ENCODE data around the gene CRHR2. TPM values are rescaled to one million over a fixed set of nuclear protein-coding genes. Genes with fewer than 3 reads are reported as not detected.

CRHR2 gene
- polyA plus RNA-seq, 2 of the 4 experiments (the other 2 are of a cell fraction): not detected

- FAIRE-seq (no peak), DNase-seq (ENCODE audit: low read depth in 1 of 2, low spot score in 1 of 2) (no peak), ATAC-seq (no peak)
- WGBS (ENCODE audit: missing lambda C conversion rate): 65% methylated on average over 6 of the region's 6 CpGs
- TF ChIP-seq REST (IDR thresholded peaks at IDR 0.05): no peak
- TF ChIP-seq EP300 (IDR thresholded peaks at IDR 0.05): no peak
- no peak for TF ChIP-seq ATOH8 (CRISPR knock-in tag; IDR thresholded peaks at IDR 0.05; ENCODE audit: low read depth)
- no peak for TF ChIP-seq MAFK (IDR thresholded peaks at IDR 0.05; ENCODE audit: partially characterized antibody)
- no peak for TF ChIP-seq E2F6 (IDR thresholded peaks at IDR 0.05; ENCODE audit: borderline replicate concordance, low read depth)
- no peak for TF ChIP-seq GATA3 (IDR thresholded peaks at IDR 0.05; ENCODE audit: borderline replicate concordance)
- no peak for TF ChIP-seq HDAC2 (IDR thresholded peaks at IDR 0.05)
- no peak for TF ChIP-seq HOXB5 (CRISPR knock-in tag; IDR thresholded peaks at IDR 0.05)
- TF ChIP-seq KDM5A (IDR thresholded peaks at IDR 0.05): no peak
- no peak for TF ChIP-seq RFX5 (IDR thresholded peaks at IDR 0.05)
- no peak for TF ChIP-seq RAD21 (conservative IDR thresholded peaks at IDR 0.05 in 1 of 2, IDR thresholded peaks at IDR 0.05 in 1 of 2)
- TF ChIP-seq JUN (IDR thresholded peaks at IDR 0.05): no peak
- TF ChIP-seq POLR2A (IDR thresholded peaks at IDR 0.05; ENCODE audit: low read length): no peak
- H3K4me1 ChIP-seq: no peaks in the 10 kb centered on the region
- H3K27ac ChIP-seq: no peak overlapping the region
- no peak overlapping the region for H3K4me3 ChIP-seq
- no peaks in the 10 kb centered on the region for H3K9me3 ChIP-seq
- no peak overlapping the region for H3K4me2 ChIP-seq
- ChIA-PET CTCF (no interaction called here), POLR2A (no interaction called here)
Observed at GRCh38 chr7:30706316-30706715, 24.1 kb upstream of the CRHR2 start.

- Histone ChIP-seq H3K27ac (no peak overlapping the region), H3K4me3 (no peak overlapping the region), H3K9me3 (no peaks in the 10 kb centered on the region), H3K4me1 (no peaks in the 10 kb centered on the region), H3K4me2 (no peak overlapping the region)
- DNase-seq (ENCODE audit: low read depth in 1 of 2, low spot score in 1 of 2) (no peak), FAIRE-seq (no peak), ATAC-seq (no peak)
- no peak for TF ChIP-seq RARB (CRISPR knock-in tag; IDR thresholded peaks at IDR 0.05)
- no peak for TF ChIP-seq REST (IDR thresholded peaks at IDR 0.05)
- no peak for TF ChIP-seq PHF8 (IDR thresholded peaks at IDR 0.05; ENCODE audit: borderline replicate concordance, low read depth)
- WGBS (ENCODE audit: missing lambda C conversion rate): 65% methylated on average over 13 of the region's 13 CpGs
- ChIA-PET CTCF (interaction anchor here (0.5 to 1.4 kb wide), 4 partner anchors 15 to 255 kb away, joined by 3 to 4 read pairs (median 3); partner anchors contain the start of gene CRHR2), POLR2A (no interaction called here)
Observed at GRCh38 chr7:30705596-30705995, 23.3 kb upstream of the CRHR2 start.

Data from A549 (cell line).